ENCODE results near the gene ASB6. TPM values are rescaled to one million over a fixed set of nuclear protein-coding genes. Genes with fewer than 3 reads are reported as not detected.

The ASB6 gene
- total RNA-seq, 1 donor from 2014 or later = 9.0 TPM

GRCh38 chr9:129648092-129648763 lies 6.3 kb upstream of the ASB6 start:
- H3K27me3 ChIP-seq (ENCODE audit: low read depth) = peaks cover 6% of the 10 kb centered on the region
- H3K27ac ChIP-seq (replicated peaks) = no peak overlapping the region
- intact Hi-C loops (cut with micrococcal nuclease) = loop anchor here (10.0 kb wide), 1 partner anchor 137 kb away; no protein-coding TSS in a partner anchor

GRCh38 chr9:129647635-129648034 lies 5.7 kb upstream of the ASB6 start:
- peaks cover 1% of the 10 kb centered on the region for H3K4me1 ChIP-seq
- intact Hi-C loops (cut with micrococcal nuclease) = loop anchor here (10.0 kb wide), 1 partner anchor 137 kb away; no protein-coding TSS in a partner anchor
- no peaks in the 10 kb centered on the region for H3K9me3 ChIP-seq (replicated peaks)
- TF ChIP-seq CTCF (IDR thresholded peaks at IDR 0.05; ENCODE audit: borderline replicate concordance) = no peak
- H3K4me3 ChIP-seq = no peak overlapping the region
- H3K27me3 ChIP-seq (ENCODE audit: low read depth) = peaks cover 6% of the 10 kb centered on the region
- H3K27ac ChIP-seq (replicated peaks) = no peak overlapping the region
- no peak for DNase-seq
- H3K36me3 ChIP-seq = no peaks in the 10 kb centered on the region

More at GRCh38 chr9:129648092-129648763, 6.3 kb upstream of the ASB6 start:
- no peaks in the 10 kb centered on the region for H3K9me3 ChIP-seq (replicated peaks)
- no peaks in the 10 kb centered on the region for H3K36me3 ChIP-seq
- H3K4me1 ChIP-seq = no peaks in the 10 kb centered on the region
- no peak for DNase-seq
- TF ChIP-seq CTCF (IDR thresholded peaks at IDR 0.05; ENCODE audit: borderline replicate concordance) = no peak
- no peak overlapping the region for H3K4me3 ChIP-seq

GRCh38 chr9:129646654-129647053 lies 4.7 kb upstream of the ASB6 start:
- no peak for TF ChIP-seq CTCF (IDR thresholded peaks at IDR 0.05; ENCODE audit: borderline replicate concordance)
- no peak overlapping the region for H3K4me3 ChIP-seq
- H3K27me3 ChIP-seq (ENCODE audit: low read depth) = peaks cover 6% of the 10 kb centered on the region
- peaks cover 8% of the 10 kb centered on the region for H3K4me1 ChIP-seq
- no peak for DNase-seq
- intact Hi-C loops (cut with micrococcal nuclease) = loop anchor here (10.0 kb wide), 1 partner anchor 138 kb away; no protein-coding TSS in a partner anchor
- no peaks in the 10 kb centered on the region for H3K36me3 ChIP-seq
- H3K27ac ChIP-seq (replicated peaks) = no peak overlapping the region
- H3K9me3 ChIP-seq (replicated peaks) = no peaks in the 10 kb centered on the region

- Histone ChIP-seq H3K9me3 (replicated peaks) (no peaks in the 10 kb centered on the region), H3K27ac (replicated peaks) (no peak overlapping the region), H3K4me3 (no peak overlapping the region), H3K36me3 (no peaks in the 10 kb centered on the region), H3K4me1 (peaks cover 12% of the 10 kb centered on the region), H3K27me3 (ENCODE audit: low read depth) (peaks cover 6% of the 10 kb centered on the region)
- intact Hi-C loops (cut with micrococcal nuclease) = loop anchor here (10.0 kb wide), 1 partner anchor 139 kb away; no protein-coding TSS in a partner anchor
- TF ChIP-seq CTCF (IDR thresholded peaks at IDR 0.05; ENCODE audit: borderline replicate concordance) = no peak
- no peak for DNase-seq
Observed at GRCh38 chr9:129646252-129646651, 4.3 kb upstream of the ASB6 start.

GRCh38 chr9:129644902-129645301 lies 3.0 kb upstream of the ASB6 start:
- no peak for DNase-seq
- intact Hi-C loops (cut with micrococcal nuclease) = loop anchor here (10.0 kb wide), 1 partner anchor 140 kb away; no protein-coding TSS in a partner anchor
- peaks cover 6% of the 10 kb centered on the region for H3K27me3 ChIP-seq (ENCODE audit: low read depth)
- peaks cover 25% of the 10 kb centered on the region for H3K4me1 ChIP-seq
- no peaks in the 10 kb centered on the region for H3K9me3 ChIP-seq (replicated peaks)
- H3K36me3 ChIP-seq = no peaks in the 10 kb centered on the region
- H3K27ac ChIP-seq (replicated peaks) = no peak overlapping the region
- TF ChIP-seq CTCF (IDR thresholded peaks at IDR 0.05; ENCODE audit: borderline replicate concordance) = no peak
- no peak overlapping the region for H3K4me3 ChIP-seq

Measured in left ventricle myocardium inferior (tissue), 1 donor.